ENCODE results near the gene GALC. TPM values are rescaled to one million over a fixed set of nuclear protein-coding genes. Genes with fewer than 3 reads are reported as not detected.

GALC gene
- total and polyA plus RNA-seq, 7 donors: 3.0 to 22.8 (median 11.3) TPM

- H3K36me3 ChIP-seq: peaks cover 0 to 63% (median 3%) of the 10 kb centered on the region in 4 donors
- no peak overlapping the region for H3K4me3 ChIP-seq
- intact Hi-C loops (cut with DNase I): no loop called here
- H3K27ac ChIP-seq: no peak overlapping the region
- no peak for DNase-seq
- H3K4me1 ChIP-seq: no peaks in the 10 kb centered on the region
- 85 to 86% methylated on average over 2 of the region's 2 CpGs for WGBS, 2 donors
- no peaks in the 10 kb centered on the region for H3K9me3 ChIP-seq
- no peak for TF ChIP-seq EP300 (IDR thresholded peaks at IDR 0.05)
- TF ChIP-seq POLR2A (IDR thresholded peaks at IDR 0.05): no peak
- TF ChIP-seq CTCF (IDR thresholded peaks at IDR 0.05): no peak
- no peak for TF ChIP-seq POLR2AphosphoS5 (IDR thresholded peaks at IDR 0.05)
- H3K27me3 ChIP-seq: no peaks in the 10 kb centered on the region
These were observed 22.0 kb downstream of the GALC start for GRCh38 chr14:87971010-87971409.

- Histone ChIP-seq H3K4me3 (no peak overlapping the region), H3K27ac (no peak overlapping the region), H3K4me1 (no peaks in the 10 kb centered on the region), H3K27me3 (no peaks in the 10 kb centered on the region), H3K36me3 (peaks cover 0 to 75% (median 7%) of the 10 kb centered on the region in 4 donors), H3K9me3 (no peaks in the 10 kb centered on the region)
- DNase-seq: no peak
- intact Hi-C loops (cut with DNase I): no loop called here
- TF ChIP-seq CTCF (IDR thresholded peaks at IDR 0.05) (no peak), EP300 (IDR thresholded peaks at IDR 0.05) (no peak), POLR2A (IDR thresholded peaks at IDR 0.05) (no peak), POLR2AphosphoS5 (IDR thresholded peaks at IDR 0.05) (no peak)
These were observed 25.5 kb downstream of the GALC start for GRCh38 chr14:87967496-87967895.

- intact Hi-C loops (cut with DNase I): no loop called here
- Histone ChIP-seq H3K27me3 (no peaks in the 10 kb centered on the region), H3K9me3 (no peaks in the 10 kb centered on the region), H3K4me1 (no peaks in the 10 kb centered on the region), H3K36me3 (peaks cover 0 to 75% (median 8%) of the 10 kb centered on the region in 4 donors), H3K27ac (no peak overlapping the region), H3K4me3 (no peak overlapping the region)
- 65 to 89% methylated on average over 3 of the region's 3 CpGs for WGBS, 2 donors
- TF ChIP-seq POLR2AphosphoS5 (IDR thresholded peaks at IDR 0.05) (no peak), POLR2A (IDR thresholded peaks at IDR 0.05) (no peak), CTCF (IDR thresholded peaks at IDR 0.05) (no peak), EP300 (IDR thresholded peaks at IDR 0.05) (no peak)
- no peak for DNase-seq
These were observed 26.2 kb downstream of the GALC start for GRCh38 chr14:87966816-87967215.

GRCh38 chr14:87961246-87961645 lies 31.7 kb downstream of the GALC start:
- Histone ChIP-seq H3K36me3 (peaks cover 0 to 61% (median 13%) of the 10 kb centered on the region in 4 donors), H3K4me3 (no peak overlapping the region), H3K9me3 (no peaks in the 10 kb centered on the region), H3K27me3 (no peaks in the 10 kb centered on the region), H3K4me1 (no peaks in the 10 kb centered on the region), H3K27ac (no peak overlapping the region)
- TF ChIP-seq EP300 (IDR thresholded peaks at IDR 0.05): no peak
- TF ChIP-seq POLR2AphosphoS5 (IDR thresholded peaks at IDR 0.05): no peak
- TF ChIP-seq CTCF (IDR thresholded peaks at IDR 0.05): no peak
- no peak for TF ChIP-seq POLR2A (IDR thresholded peaks at IDR 0.05)
- no peak for DNase-seq
- 92 to 93% methylated on average over 2 of the region's 2 CpGs for WGBS, 2 donors
- intact Hi-C loops (cut with DNase I): no loop called here

Data from sigmoid colon (tissue), 7 donors.